ENCODE measurements around the gene SOCS3.

Gene SOCS3, protein sequence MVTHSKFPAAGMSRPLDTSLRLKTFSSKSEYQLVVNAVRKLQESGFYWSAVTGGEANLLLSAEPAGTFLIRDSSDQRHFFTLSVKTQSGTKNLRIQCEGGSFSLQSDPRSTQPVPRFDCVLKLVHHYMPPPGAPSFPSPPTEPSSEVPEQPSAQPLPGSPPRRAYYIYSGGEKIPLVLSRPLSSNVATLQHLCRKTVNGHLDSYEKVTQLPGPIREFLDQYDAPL

DNA sequence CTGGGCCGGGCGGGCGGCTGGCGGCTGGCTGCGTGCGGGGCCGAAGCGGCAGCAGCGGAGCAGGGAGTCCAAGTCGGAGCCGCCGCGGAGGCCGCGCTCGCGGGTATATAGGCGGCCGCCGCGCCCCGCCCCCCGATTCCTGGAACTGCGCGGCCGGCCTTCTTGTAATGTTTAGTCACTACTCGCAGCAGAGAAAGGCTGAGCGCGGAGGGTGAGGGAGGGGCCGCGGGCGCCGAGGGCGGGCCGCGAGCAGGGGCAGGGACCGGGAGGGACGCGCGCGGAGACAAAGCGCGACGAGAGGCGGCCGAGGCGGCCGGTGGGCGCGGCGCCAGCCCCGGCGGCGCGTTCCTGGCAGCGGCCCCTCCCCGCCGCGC, at the start of gene SOCS3:
Gene SOCS3 (minus strand): TSS at position 81 of the 374 bp plus-strand sequence. CDS start 982 bp downstream, outside the sequence.
- DNase-seq, result peak; percentile 95

DNA sequence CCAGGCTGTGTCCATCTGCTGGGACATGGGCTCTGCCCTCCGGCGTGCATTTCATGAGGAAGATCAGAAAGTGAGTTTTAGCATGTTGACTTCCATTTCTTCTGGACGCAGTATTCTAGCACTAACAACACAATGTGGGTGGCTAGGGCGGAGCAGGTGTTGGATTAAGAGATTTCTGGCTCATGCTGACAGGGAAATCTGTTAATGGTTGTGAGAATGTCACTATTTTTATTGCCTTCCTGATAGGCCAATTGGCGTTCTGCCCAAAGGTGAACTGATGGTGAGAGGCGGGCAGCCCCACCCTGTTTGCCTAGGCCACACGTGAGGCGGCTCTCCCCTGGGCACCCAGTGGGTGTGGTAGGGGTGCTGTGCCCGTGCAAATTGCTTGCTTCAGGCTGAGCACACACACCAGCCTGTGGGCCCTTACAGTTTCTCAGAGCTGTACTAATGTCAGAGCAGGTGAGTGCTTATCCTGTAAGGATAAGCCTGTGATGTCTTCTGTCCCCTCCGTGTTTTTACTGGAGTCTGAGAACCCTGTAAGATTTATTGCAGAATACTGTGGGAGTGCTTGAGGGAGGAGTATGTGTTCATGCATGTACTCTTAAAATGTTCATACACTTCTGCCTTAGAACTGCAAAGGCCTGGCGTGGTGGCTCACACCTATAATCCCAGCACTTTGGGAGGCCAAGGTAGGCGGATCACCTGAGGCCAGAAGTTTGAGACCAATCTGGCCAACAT, 49.5 kb upstream of the SOCS3 start:
- DNase-seq, result no peak

DNA sequence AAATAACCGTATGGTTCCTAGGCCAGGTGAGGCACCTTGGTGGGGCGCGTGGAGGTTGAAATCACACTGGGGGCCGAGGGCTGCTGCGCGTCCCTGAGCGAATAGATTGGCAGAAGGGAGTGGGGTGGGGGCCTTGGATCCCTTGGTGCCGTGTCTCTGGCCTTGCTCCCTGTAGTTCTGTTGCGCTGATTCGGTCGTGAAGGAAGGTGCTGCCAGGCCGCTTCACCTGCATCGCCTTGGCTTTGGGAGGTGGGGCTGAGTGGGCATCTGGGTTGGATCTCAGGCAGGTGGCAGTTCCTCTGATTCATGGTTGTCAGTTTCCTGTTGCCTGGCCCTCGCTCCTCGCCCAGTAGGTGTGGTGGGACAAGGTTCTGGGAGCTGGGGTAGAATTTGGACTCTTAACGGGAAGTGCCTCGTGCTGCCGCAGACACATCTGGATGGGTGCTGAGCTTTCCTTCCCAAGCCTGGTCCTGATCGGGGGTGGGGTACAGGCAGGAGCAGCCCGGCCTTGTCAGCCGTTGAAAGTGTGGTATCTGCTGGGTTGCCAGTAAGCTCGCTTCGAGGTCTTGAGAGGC, 48.7 kb upstream of the SOCS3 start:
- DNase-seq, result no peak

DNA sequence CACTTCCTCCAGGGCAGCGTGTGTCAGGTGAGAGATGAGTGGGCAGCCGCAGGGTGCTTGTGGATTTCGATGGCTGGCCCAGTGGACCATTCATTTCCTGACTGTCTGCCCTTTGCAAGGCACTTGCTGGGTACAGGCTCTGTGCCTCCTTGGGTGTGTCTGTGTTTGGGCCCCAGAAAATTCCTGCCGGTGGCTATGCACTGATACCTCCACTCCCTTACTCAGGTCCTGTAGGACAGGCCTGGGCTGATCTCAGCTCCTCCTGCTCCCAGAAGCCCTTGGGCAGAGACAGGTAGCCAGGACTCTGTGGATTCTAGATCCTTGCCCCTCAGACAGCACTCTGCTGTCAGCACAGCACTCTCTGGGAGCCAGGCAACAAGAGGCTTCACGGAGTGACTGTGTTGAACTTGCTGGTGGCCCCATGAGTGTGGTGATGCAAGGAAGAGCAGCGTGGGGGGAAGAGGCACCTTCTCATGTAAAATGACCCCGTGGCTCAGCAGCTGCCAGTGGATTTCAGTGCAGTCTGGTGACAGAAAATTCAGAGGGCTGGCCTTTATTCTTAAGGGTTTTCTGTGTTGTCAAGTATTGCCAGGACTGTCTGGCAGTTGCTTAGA, 47.6 kb upstream of the SOCS3 start:
- no peak for DNase-seq

DNA sequence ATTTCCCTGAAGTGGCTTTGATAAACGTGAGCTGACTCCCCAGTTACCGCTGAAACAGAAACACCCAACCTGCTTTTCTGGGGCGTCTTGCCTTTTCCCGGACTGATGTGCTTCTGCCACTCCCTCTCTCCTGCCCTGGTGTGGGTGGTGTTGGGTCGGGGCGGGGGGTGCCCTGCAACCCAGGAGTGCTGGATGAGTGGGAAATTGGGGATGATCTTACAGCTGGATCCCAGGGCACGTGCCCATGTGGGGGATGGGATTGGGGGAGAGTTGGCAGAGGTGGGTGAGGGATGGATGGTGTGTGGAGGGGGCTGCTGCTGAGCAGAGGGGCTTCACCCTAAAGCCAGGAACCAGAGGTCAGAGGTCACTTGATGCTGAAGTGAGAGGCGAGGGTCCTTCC, 47.0 kb upstream of the SOCS3 start:
- no peak for DNase-seq

DNA sequence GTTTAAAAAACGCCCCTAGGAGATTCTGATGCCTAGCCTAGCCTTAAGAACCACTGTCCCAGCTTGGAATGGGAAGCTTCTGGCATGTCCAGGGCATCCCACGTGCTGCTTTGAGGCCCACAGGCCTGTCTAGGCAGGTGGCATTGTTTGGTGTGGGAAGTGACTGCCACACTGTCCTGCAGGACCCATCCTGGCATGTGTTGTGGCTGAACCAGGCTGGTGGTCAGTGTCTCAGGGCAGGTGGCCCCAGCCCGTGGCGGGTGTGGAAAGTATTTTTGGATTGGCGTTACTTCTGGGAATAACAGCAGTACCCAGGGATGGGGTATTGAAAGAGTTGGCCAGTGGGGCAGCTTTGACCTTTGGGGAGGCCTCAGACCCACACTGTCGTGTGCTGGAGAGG, 46.5 kb upstream of the SOCS3 start:
- no peak for DNase-seq

DNA sequence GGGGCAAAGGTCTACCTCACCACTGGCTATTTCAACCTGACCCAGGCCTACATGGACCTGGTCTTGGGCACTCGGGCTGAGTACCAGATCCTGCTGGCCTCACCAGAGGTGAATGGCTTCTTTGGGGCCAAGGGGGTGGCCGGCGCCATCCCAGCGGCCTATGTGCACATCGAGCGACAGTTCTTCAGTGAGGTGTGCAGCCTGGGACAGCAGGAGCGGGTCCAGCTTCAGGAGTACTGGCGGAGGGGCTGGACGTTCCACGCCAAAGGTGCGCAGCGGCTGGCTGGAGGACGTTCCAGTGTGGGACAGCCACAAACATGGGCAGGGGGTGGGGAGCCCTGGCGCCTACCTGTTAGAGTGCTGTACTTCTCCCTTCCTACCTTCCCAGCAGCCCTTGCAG, 43.9 kb upstream of the SOCS3 start:
- DNase-seq, result no peak

DNA sequence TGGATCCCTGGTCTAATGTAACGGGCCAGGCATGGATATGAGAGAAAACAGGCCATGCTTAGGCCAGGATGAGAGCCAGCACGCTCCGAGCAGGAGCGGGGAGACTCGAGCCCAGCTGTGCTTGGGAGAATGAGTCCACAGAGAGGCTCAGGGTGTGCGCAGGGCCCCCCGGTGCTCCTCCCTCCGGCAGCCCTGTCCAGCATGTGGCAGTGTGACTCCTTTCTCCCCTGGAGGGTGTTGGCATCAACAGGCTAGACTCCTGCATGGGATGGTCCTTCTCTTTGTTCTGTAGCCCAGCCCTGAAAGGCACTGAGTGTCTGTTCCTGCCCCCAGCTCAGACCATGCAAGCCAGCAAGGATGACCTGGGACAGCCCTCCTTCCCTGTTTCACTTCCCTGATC, 42.0 kb upstream of the SOCS3 start:
- DNase-seq, result no peak

DNA sequence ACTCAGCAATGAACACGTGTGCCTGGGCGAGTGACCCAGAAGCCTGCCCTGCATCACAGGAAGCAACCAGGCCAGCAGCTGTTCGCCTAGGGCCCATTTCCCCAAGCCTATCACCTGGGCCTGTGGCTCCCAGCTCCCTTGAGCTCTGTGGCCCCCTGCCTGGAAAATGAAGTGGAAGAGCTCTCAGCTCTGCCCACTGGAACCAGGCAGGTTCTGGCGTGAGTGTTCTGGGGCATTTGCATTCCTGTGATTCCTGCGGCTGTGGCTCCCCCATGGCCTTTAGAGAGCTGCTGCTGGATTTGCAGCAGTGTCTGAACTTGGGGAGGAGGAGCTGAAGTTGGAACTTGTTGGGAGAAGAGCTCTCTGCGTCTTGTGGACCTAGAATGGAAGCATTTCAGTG, 41.4 kb upstream of the SOCS3 start:
- no peak for DNase-seq

DNA sequence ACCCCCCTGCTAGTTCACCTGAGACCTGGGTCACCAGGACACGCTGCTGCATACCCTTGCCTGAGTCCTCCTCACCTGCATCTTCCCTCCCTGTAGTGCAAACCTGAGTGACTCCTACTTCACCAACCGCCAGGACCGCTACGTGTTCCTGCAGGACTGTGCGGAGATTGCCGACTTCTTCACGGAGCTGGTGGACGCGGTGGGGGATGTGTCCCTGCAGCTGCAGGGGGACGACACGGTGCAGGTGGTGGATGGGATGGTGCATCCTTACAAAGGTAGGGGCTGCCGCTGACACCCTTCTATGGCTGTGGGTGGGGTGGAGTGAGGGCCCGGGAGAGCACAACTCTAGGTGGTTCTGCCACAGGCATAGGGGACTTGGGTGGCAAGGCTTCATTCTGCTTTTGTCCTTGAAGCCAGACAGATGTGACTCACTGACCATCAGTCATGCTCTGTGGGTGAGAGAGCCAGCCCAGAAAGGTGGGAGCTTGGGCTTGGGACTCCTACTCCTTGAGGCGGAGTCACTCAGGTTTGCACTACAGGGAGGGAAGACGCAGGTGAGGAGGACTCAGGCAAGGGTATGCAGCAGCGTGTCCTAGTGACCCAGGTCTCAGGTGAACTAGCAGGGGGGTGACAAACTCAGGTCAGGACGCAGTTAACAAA, 40.8 kb upstream of the SOCS3 start:
- DNase-seq, result no peak

DNA sequence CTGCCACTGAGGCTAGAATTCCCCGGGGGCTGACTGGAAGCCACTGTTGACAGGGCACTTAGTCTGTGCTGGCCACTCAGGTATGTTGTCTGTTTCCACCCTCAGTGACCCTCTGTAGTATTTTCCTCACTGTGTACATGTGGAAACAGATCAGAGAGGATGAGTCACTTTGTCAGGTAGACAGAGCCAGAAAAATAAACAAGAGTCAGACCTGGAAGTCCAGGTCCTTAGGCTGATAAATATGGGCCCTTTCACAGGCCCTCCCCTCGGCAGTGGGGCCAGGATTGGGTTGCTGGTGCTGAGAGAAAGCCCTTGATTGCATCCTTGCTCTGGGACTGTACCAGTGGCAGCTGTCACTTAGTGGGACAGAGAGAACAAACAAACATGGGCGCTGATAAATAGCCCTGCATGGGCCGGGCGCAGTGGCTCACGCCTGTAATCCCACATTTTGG, 39.8 kb upstream of the SOCS3 start:
- no peak for DNase-seq

DNA sequence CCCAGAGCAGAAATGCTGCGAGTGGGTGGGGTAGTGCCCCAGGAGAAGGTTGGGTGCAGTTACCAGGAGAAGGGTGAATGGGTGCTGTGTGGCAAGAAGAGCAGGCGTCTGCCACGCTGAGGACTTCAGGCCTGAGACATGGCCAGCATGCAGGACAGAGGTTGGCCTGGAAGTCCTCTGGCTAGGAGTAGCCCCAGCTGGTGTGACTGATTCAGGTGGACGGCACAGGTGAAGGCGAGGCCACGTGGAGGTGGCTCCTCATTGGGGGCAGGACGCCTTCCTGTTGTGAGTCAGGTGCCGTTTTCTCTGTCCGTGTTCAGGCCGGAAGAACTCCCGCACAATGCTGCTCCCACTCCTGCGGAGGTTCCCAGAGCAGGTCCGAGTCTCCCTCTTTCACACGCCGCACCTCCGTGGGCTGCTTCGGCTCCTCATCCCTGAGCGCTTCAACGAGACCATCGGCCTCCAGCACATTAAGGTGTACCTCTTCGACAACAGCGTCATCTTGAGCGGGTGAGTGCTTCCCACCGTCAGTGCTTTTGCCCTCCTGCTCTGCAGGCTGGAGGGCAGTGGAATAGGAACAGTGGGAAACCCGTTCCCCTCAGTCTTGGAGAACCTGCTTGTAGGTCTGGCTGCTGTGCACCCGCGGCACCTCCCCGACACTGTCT, 39.3 kb upstream of the SOCS3 start:
- DNase-seq, result no peak

DNA sequence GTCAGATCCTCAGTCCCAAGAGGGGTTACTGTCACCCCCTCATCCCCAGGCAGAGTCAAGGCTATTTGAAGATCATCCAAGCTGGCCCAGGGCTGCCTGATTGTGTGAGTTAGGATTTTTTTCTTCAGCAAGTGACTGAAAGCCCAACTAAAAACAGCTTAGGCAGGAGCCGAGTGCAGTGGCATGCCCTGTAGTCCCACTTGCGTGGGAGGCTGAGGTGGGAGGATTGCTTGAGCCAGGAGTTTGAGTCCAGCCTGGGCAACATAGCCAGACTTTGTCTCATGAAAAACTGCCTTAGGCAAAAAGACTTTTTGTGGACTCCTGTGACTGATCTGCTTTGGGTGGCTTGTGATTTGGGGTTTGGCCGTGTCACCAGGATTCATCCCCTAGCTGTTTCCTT, 38.5 kb upstream of the SOCS3 start:
- DNase-seq, result no peak

DNA sequence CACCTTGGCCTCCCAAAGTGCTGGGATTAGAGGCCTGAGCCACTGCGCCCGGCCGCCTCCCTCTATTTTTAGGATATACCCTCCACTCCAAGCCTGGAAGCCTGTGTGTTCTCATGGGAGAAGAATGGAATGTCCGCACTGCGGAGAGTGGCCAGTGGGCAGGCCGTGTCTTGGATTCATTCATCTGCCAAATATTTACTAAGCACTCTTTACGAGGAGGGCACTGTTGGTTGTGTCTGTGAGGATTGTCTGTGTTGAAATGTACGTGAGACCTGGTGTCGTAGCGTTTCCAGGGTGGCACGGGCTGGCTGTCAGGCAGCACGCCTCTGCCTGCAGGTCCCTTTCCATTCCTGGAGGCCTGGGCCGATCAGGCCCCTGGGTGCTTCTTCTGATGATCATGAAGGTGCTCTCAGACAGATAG, 37.8 kb upstream of the SOCS3 start:
- no peak for DNase-seq

DNA sequence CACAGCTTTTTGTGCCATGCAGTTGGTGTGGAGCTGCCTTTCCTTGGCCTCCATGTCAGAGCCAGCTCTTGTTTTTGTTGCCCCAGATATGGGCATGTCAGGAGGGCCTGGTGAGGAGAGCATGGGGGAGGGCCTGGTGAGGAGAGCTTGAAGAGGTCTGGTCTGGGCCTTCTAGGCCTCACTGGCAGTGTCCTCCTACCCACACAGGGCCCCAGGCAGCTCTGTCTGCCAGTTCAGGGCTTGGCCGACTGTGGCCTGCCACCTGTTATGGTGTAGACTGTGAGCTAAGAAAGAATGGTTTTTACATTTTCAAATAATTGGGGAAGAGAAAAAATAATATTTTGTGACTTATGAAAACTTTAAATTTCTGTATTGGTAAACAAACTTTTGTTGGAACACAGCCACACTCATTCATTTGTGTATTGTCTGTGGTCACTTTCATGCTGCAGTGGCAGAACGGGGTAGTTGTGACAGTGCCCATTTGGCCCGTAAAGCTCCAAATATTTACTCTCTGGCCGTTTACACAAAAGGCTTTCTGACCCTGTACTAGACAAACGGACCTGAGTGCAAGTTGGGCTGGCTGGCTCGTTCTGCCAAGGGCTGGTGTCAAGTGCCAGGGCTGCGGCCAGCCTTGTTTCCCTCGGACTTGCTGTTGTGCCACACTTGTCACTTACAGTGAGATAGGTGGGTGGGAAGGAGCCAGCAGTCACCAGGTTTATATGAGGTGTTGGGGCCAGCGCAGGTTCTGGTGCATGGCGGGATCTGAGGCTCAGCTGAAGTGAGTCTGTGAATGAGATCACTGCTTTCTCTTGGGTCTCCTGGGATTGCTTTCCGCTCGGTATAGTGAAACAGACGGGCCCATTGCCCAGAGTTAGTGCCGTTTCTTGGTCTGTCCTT, 36.8 kb upstream of the SOCS3 start:
- DNase-seq, result no peak

DNA sequence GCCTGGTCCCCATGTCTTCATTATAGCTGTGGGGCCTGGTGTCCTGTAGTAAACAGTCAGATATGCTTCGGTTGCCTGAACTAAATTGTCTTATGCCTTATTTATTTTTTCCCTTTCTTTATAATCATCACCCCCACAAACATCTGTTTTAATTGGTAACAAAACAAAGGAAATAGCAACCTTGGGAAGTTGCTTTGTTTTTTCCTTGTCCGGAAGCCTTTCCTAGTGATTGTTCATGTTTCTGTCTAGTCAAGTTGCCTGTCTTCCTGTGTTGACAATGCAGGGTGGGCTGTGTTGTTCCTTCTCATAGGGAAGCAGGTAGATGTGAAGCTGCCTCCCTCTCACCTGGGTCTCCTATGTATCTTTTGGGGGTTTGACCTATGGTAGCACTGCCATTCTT, 35.3 kb upstream of the SOCS3 start:
- no peak for DNase-seq

DNA sequence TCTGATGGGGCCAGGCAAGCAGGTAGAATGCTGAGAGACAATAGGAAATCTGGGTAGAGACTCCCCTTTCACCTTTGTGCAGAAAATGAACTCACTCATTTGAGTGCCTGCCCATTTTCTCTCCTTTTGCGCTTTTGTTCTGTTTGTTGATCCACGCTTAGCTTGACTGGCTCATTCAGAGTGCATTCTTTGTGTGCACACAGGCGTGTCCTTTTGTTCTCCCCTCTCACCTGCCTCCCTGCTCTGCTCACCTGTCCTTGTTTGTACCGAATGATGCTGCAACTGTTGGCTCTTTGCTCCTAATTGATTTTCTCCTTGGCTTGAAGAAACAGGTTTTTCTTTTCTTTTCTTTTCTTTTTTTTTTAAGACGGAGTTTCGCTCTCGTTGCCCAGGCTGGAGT, 34.3 kb upstream of the SOCS3 start:
- no peak for DNase-seq

DNA sequence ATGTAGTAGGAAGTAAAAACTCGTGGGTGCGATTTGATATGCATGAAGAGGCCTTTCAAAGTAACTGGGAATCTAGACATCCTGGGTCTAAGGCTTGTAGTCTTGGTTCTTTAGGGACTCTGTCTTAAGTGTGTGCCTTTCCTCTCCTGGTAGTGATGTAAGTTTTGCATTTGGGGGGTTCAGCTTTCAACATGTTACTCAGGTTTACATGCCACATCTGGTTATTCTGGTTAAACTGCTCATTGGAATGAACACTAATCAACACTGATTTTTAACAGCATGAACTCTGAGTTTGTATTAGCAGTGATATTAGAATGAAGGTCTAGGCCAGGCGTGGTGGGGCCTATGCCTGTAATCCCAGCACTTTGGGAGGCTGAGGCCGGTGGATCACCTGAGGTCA, 33.7 kb upstream of the SOCS3 start:
- no peak for DNase-seq

DNA sequence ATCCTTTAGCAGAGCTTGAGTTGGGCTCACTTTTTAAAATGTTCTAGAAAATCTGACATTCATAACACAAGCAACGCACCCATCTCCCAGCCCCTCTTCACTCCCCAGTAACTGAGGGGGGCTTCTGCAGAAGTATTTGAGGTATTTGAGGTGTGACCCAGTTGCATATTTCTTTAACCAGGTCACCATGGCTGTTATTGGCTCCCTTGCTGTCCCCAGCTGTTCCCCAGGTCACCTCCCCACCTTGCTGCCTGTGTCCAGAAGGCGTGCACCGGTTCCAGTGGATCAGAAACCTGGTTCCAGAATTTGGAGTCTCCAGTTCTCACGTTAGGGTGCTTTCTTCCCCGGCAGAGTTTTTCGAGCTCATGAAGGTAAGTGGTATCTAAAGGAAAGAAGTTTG, 32.4 kb upstream of the SOCS3 start:
- no peak for DNase-seq

DNA sequence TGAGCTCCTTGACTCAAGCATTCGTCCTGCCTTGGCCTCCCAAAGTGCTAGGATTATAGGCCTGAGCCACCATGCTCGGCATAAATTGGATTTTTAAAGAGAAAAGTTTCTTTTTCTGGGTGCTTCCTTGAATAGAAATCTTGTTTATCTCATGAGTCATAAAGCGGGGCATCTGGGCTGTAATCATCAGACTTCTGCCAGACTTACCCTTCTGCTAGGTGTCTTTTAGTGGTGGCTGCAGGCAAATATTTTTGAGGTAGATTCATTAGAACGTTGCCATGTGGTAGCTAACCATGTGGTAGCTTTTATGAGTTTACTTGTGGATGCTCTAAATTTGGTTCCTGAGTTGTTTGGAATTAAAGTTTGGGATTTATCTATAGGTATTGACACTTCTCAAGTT, 32.0 kb upstream of the SOCS3 start:
- DNase-seq, result no peak

DNA sequence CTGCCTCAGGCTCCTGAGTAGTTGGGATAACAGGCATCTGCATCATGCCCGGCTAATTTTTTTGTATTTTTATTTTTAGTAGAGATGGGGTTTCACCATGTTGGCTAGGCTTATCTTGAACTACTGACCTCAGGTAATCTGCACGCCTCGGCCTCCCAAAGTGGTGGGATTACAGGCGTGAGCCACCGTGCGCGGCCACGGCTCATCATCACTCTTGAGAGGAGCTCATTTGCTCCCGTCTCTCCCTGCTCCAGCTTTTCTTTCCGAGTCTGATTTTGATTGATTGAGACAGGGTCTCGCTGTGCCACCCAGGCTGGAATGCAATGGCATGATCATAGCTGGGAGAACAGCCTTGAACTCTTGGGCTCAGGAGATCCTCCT, 31.2 kb upstream of the SOCS3 start:
- DNase-seq, result no peak
